ENCODE measurements around the gene COL6A1.

COL6A1 gene

DNA sequence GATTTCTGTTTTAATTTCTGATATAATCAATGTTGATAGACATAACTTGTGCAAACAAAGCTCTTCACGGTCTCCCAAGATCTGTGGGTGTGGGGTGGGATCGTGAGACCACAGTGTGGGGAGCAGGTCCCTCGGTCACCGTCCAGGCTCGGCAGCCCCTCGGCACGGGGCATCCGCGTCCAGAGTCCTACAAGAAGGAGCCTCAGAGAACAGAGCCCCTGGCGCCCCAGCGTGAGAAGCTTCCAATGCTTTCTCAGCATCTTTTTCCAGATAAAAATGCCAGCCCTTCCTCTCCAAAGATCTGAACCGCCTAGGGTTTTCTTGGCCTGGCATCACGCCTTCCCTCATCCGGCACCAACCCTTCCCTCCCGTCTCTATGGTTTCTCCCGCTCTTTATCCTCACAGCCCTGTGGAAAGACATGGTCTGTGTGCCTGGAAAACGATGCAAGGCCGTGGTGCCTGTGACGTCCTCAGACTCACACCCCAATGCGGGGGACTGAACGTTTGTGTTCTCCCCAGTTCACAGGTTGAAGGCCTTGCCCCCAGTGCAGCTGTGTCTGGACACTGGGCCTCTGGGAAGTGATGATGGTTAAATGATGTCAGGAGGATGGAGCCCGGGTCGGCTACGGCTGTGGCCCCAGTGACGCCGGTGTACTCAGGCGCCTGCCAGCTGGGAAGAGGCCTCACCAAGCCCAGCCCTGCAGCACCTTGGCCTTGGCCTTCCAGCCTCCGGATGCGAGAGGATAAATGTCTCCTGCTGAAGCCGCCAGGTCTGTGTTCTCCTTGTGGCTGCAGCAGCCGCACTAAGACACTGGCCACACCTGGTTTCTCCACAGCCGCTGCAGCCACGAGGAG, 70.5 kb downstream of the COL6A1 start:
- TF ChIP-seq, protein P1, sequence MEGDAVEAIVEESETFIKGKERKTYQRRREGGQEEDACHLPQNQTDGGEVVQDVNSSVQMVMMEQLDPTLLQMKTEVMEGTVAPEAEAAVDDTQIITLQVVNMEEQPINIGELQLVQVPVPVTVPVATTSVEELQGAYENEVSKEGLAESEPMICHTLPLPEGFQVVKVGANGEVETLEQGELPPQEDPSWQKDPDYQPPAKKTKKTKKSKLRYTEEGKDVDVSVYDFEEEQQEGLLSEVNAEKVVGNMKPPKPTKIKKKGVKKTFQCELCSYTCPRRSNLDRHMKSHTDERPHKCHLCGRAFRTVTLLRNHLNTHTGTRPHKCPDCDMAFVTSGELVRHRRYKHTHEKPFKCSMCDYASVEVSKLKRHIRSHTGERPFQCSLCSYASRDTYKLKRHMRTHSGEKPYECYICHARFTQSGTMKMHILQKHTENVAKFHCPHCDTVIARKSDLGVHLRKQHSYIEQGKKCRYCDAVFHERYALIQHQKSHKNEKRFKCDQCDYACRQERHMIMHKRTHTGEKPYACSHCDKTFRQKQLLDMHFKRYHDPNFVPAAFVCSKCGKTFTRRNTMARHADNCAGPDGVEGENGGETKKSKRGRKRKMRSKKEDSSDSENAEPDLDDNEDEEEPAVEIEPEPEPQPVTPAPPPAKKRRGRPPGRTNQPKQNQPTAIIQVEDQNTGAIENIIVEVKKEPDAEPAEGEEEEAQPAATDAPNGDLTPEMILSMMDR (conservative IDR thresholded peaks at IDR 0.05; ENCODE audit: low read length): no peak
- no peak overlapping the region for H3K4me3 ChIP-seq (ENCODE audit: low read length)
- peak; percentile 51 for DNase-seq (ENCODE audit: low read depth)

DNA sequence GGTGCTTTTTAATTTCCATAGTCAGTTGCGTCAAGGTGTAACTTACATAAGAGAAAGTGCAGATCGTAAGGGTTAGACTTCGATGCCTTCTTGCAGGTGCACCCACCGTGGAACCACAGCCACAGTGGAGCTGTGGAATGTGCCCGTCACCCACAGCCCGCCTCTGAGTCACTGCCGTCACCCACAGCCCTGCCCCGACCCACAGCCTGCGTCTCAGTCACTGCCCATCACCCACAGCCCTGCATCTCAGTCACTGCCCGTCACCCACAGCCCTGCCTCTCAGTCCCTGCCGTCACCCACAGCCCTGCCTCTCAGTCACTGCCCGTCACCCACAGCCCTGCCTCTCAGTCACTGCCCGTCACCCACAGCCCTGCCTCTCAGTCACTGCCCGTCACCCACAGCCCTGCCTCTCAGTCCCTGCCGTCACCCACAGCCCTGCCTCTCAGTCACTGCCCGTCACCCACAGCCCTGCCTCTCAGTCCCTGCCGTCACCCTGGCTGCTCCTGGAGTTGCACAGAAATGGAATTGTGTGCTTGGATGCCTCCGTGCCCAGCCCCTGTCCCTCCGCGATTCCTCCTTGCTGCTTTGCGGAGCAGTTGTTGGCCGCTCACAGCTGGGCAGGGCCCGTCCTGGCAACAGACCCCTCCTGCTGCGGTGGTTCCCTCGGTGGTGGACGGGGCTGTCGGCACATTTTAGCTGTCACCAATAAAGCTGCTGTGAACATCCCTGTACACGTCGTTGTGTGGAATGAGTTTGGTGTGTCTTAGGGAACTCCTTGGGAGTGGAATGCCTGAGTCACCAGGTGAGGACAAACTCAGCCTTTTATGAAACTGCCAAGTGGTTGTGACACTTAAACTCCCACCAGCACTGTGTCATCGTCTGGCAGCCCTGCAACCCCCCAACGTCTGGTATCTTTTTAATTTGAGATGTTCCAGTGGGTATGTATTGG, 71.4 kb downstream of the COL6A1 start:
- peak; percentile 95 for DNase-seq (ENCODE audit: low read depth)
- peak overlapping the region; percentile 48 for H3K4me3 ChIP-seq (ENCODE audit: low read length)
- TF ChIP-seq, protein P1 (conservative IDR thresholded peaks at IDR 0.05; ENCODE audit: low read length): no peak

DNA sequence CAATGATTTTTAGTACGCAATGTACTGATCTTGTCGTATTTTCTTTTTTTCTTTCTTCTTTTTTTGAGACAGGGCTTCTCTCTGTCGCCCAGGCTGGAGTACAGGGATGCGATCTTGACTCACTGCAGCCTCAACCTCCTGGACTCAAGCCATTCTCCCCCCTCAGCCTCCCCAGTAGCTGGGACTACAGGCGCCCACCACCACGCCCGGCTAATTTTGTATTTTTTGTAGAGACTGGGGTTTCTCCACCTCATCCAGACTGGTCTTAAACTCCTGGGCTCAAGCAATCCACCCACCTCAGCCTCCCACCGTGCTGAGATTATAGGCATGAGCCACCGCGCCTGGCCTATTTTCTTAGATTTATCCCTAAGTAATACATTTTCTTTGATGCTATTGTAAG, 72.5 kb downstream of the COL6A1 start:
- H3K4me3 ChIP-seq (ENCODE audit: low read length): no peak overlapping the region
- TF ChIP-seq, protein P1 (conservative IDR thresholded peaks at IDR 0.05; ENCODE audit: low read length): no peak
- no peak for DNase-seq (ENCODE audit: low read depth)

DNA sequence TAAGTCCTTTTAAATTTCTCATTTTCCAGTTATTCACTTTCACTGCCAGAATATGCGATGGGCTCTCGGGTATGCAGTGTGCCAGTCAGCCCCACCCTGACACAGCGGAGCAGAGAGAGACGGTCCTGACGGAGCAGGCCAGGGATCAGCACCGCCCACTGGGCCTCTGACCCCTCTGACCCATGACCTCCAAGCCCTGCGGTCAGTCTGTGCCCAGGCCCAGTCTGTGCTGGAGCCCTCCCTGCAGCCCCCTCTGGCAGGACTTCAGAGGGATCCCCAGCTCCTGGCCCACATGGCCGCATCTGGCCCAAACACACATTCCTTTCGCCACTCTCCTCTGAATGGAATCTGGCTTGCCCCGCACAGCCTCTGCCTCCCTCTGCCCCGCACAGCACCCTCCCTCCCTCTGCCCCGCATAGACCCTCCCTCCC, 72.9 kb downstream of the COL6A1 start:
- no peak overlapping the region for H3K4me3 ChIP-seq (ENCODE audit: low read length)
- peak; percentile 70 for DNase-seq (ENCODE audit: low read depth)
- TF ChIP-seq, protein P1 (conservative IDR thresholded peaks at IDR 0.05; ENCODE audit: low read length): no peak
